LNCAP (cell line): Measurements from ENCODE around the gene PRH1.

ENCODE experiments used
- CTCF ChIP-seq: fragments of 450-650 bp; IDR thresholded peaks from 2 replicates; pipeline ENCODE4 v1.5.1; 2017; ENCODE audit warnings: mild to moderate bottlenecking

Gene PRH1

GRCh38 chr12:10861366-10861765, 22.7 kb downstream of the PRH1 start:
- no peak for TF ChIP-seq CTCF

GRCh38 chr12:10855807-10856206, 28.2 kb downstream of the PRH1 start:
- TF ChIP-seq CTCF: no peak

- no peak for TF ChIP-seq CTCF
Measured at GRCh38 chr12:10853776-10854175, 30.3 kb downstream of the PRH1 start.

GRCh38 chr12:10851243-10851858, 32.7 kb downstream of the PRH1 start:
- no peak for TF ChIP-seq CTCF

- TF ChIP-seq CTCF: no peak
Measured at GRCh38 chr12:10849425-10849878, 34.6 kb downstream of the PRH1 start, which contains the start of gene PRR4. Gene PRR4 (minus strand): TSS chr12:10849475. CDS start chr12:10849437, 38 bp downstream.

- no peak for TF ChIP-seq CTCF
Measured at GRCh38 chr12:10847744-10848143, 36.3 kb downstream of the PRH1 start.

GRCh38 chr12:10842862-10843261, 41.2 kb downstream of the PRH1 start:
- no peak for TF ChIP-seq CTCF

- no peak for TF ChIP-seq CTCF
Measured at GRCh38 chr12:10838461-10838860, 45.6 kb downstream of the PRH1 start.
